Body of pancreas (tissue), 4 donors: ENCODE results near the gene CASP9.

ENCODE experiments used
- CTCF ChIP-seq, 7 experiments: fragments of 450-650 bp in 4 of 7; fragments of 200-600 bp in 3 of 7; sonication (generic) in 3 of 7; IDR thresholded peaks; one replicate each; pipeline ENCODE4 v1.5.1; 2016 to 2019; ENCODE audit warnings: antibody characterized with exemption in 7 of 7
- POLR2A ChIP-seq, 3 donors: fragments of 450-650 bp; IDR thresholded peaks; one replicate each; pipeline ENCODE4 v1.6.1; 2016; ENCODE audit warnings: antibody characterized with exemption in 3 of 3, mild to moderate bottlenecking in 2 of 3

- TF ChIP-seq CTCF (IDR thresholded peaks at IDR 0.05) (no peak), POLR2A (IDR thresholded peaks at IDR 0.05) (no peak)
These were observed 4.4 kb downstream of the CASP9 start for GRCh38 chr1:15519625-15520024.
